ENCODE measurements around the gene BLTP3A.
"Not testable (repeated sequence)": the region's sequence is repeated elsewhere in the genome, so short reads cannot be mapped to it uniquely, and the experiment has no call there.

The BLTP3A gene

DNA sequence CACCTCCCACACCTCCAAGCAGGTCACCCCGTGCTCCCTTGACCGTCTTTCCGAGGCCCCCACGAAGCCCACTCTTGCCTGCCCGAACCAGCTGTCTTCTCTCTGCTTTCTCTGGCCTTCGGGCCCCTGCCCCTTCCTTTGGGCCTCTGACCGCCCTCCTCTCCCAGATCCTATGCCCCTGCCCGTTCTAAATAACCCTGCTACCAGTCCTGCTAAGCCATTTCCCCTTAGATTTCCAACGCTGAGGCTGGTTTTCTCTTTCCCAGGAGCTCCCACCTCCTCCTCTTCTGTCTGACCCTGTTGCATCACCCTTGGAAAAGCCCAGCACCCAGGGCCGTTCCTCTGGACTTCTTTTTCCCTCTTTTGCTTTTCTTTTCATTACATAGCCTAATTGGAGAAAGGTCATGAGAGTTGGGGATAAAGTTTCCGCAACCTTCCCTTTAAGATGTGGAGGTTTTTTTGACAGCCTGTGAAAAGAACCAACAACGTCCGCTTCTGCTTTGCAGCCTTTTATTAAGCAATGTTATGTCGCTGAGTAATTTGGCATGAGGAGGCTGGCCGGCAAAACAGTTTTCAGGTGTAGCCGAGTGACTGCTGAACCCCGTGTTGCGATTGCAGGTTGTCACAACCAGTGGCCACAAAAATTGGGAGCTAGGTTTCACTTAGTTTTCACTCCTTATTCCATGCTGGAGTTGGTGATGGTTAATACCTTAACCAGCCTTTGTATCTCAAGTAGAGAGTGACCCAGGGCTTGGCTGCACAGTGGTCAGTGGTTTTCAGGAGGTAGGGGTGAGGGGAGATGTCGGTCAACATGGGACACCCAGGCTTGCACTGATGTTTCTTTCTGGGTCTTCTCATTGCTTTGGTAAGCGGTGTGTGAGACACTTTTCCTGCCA is 970 bp downstream of the BLTP3A start:
- no peak for DNase-seq (ENCODE audit: low read depth in 2 of 2)

DNA sequence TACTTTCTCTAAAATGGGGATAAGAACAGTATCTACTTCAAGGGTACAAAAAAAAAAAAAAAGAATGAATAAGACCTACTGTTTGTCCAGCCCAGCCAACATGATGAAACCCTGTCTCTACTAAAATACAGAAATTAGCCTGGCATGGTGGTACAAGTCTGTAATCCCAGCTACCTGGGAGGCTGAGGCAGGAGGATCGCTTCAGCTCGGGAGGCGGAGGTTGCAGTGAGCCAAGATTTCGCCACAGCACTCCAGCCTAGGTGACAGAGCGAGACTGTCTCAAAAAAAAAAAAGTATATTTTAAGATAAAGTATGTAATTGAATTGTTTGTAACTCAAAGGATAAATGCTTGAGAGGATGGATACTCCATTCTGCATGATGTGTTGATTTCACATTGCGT is 2.0 kb downstream of the BLTP3A start:
- no peak for DNase-seq (ENCODE audit: low read depth in 2 of 2)

- DNase-seq (ENCODE audit: low read depth in 2 of 2), result no peak
These were observed 4.0 kb downstream of the BLTP3A start for GRCh38 chr6:34795836-34796425.

- DNase-seq (ENCODE audit: low read depth in 2 of 2), result no peak
These were observed 6.2 kb downstream of the BLTP3A start for GRCh38 chr6:34798057-34798456.

DNA sequence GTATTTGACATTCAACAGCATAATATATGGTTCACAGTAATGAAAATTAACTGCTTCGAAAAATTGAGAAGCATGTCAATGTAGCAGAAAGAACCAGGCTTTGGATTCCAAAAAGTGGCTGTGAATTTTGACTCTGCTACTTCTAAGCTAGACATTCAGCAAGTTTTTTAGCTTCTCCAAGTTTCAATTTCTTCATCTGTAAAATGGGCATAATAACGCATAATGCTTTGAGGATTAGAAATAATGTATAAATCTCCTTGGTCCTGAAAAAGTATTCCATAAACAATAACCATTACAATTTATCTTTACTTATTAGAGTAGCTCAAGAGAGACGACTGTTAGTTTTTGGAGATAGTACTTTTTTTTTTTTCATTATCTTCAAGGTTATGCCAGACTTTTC is 7.7 kb downstream of the BLTP3A start:
- DNase-seq (ENCODE audit: low read depth in 2 of 2), result no peak

GRCh38 chr6:34804543-34804942 is 12.7 kb downstream of the BLTP3A start:
- no peak for DNase-seq (ENCODE audit: low read depth in 2 of 2)

GRCh38 chr6:34805074-34805473 is 13.2 kb downstream of the BLTP3A start:
- DNase-seq (ENCODE audit: low read depth in 2 of 2), result not testable (repeated sequence)

- DNase-seq (ENCODE audit: low read depth in 2 of 2), result no peak
These were observed 15.0 kb downstream of the BLTP3A start for GRCh38 chr6:34806738-34807453.

DNA sequence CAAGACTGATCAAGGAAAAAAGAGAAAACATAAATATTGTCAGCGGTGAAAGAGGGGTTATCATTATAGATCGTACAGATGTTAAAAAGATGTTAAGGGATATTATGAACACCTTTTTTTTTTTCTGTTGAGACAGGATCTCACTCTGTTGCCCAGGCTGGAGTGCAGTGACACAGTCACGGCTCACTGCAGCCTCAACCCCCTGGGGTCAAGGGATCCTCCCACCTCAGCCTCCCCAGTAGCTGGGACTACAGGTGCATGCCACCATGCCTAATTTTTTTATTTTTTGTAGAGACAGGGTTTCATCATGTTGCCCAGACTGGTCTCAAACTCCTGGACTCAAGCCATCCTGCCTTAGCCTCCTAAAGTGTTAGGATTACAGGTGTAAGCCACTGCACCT is 16.6 kb downstream of the BLTP3A start:
- DNase-seq (ENCODE audit: low read depth in 2 of 2), result not testable (repeated sequence)

- DNase-seq (ENCODE audit: low read depth in 2 of 2), result not testable (repeated sequence)
These were observed 17.5 kb downstream of the BLTP3A start for GRCh38 chr6:34809419-34809818.

- no peak for DNase-seq (ENCODE audit: low read depth in 2 of 2)
These were observed 18.4 kb downstream of the BLTP3A start for GRCh38 chr6:34810017-34810882.

- no peak for DNase-seq (ENCODE audit: low read depth in 2 of 2)
These were observed 19.2 kb downstream of the BLTP3A start for GRCh38 chr6:34810936-34811632.

GRCh38 chr6:34813028-34813713 is 21.3 kb downstream of the BLTP3A start:
- DNase-seq (ENCODE audit: low read depth in 2 of 2), result no peak

DNA sequence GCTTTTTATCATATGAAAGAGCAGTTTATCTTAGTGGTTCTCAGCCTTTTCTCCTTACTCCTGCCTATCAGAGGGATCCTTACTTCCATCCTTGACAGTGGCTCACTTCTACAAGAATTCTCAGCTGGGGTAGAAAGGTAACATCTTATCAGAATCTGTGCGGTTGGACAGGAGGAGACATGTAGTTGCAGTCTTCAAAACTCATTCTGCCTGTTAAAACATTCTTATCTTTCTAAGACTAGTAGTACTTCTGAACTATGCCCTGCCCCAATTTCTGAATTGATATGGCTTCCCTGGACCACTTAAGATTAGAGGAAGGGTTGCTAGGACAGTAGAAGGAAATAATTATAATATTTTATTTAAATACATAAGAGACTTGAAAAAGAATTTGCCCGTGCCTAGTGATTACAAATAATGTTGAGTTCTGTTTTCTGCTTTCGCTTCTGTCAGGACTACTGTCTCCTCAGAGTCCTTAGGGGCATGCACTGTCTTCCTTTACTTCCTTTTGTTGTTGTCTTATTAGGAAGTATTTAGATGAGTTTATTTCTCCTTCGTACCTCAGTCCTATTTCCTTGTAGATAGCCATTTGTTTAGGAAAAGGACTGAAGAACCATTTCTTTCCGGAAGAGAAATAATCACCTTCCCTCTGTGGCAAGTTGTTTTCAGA is 24.9 kb downstream of the BLTP3A start:
- no peak for DNase-seq (ENCODE audit: low read depth in 2 of 2)

DNA sequence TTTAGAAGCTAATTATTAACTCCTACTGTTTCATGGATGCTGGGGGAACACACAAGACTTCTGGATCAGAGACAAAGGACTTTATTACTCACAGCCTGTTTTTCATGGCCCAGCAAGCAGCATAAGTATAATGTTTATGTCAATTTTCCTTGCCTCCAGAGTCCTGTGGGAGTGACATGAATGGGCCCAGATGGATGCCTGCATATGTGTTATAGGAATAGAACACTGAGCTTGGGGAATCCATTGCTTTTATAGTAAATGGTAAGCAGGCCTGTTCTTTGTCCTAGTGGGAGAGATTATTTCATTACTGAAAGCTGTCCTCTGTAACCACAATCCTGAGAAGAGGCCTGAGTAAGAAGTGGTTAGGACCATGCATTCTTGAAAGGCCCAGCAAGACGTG is 25.6 kb downstream of the BLTP3A start:
- DNase-seq (ENCODE audit: low read depth in 2 of 2), result no peak

GRCh38 chr6:34818872-34819570 is 27.1 kb downstream of the BLTP3A start:
- DNase-seq (ENCODE audit: low read depth in 2 of 2), result not testable (repeated sequence)

GRCh38 chr6:34819571-34820480 is 27.9 kb downstream of the BLTP3A start:
- no peak for DNase-seq (ENCODE audit: low read depth in 2 of 2)

DNA sequence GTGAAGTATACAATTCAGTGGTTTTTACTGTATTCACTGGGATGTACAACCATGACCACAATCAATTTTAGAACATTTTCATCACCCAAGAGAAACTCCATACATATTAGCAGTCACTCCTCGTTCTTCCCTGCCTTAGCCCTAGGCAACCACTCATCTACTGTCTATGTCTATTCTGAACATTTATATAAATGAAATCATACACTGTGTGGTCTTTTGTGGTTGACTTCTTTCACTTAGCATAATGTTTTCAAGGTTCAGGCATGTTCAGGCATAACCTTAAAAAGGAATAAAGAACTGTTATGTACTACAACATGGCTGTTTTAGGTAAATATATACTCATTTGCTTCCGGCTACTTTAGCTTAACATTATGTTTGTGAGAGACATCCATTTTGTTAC is 37.3 kb downstream of the BLTP3A start:
- no peak for DNase-seq (ENCODE audit: low read depth in 2 of 2)

Measured in activated CD8-positive, alpha-beta memory T cell treated with anti-CD3 and anti-CD28 coated beads for 4 hours (primary cell).